Neural progenitor cell (in vitro differentiated cells): ENCODE data around the gene MRPS14.
"Not testable (repeated sequence)": the region's sequence is repeated elsewhere in the genome, so short reads cannot be mapped to it uniquely, and the experiment has no call there.

Source experiments
- CTCF ChIP-seq: fragments of 200-600 bp; sonication (generic); IDR thresholded peaks from 2 replicates; pipeline ENCODE4 v1.5.1; 2017; ENCODE audit warnings: antibody characterized with exemption, mild to moderate bottlenecking
- EZH2 ChIP-seq: fragments of 200-600 bp; sonication (generic); IDR thresholded peaks from 2 replicates; pipeline ENCODE4 v1.6.1; 2017; ENCODE audit warnings: antibody characterized with exemption, mild to moderate bottlenecking, moderate library complexity
- EZH2phosphoT487 ChIP-seq: fragments of 200-600 bp; sonication (generic); IDR thresholded peaks from 2 replicates; pipeline ENCODE4 v1.6.1; 2017; ENCODE audit warnings: antibody characterized with exemption

- TF ChIP-seq EZH2phosphoT487, CTCF, EZH2: not testable (repeated sequence)
Measured at GRCh38 chr1:175023922-175024242, 657 bp upstream of the MRPS14 start.
